Neural progenitor cell (in vitro differentiated cells): ENCODE data around the gene DPH1. TPM values are rescaled to one million over a fixed set of nuclear protein-coding genes. Genes with fewer than 3 reads are reported as not detected.

Source experiments
- DNase-seq: peaks from one replicate; pipeline ENCODE4 v3.0.0-alpha.2; 2016; ENCODE audit warnings: low spot score
- H2AFZ ChIP-seq: fragments of 200-600 bp; sonication (generic); replicated peaks from 2 replicates; pipeline ENCODE4 v1.6.1; 2016; ENCODE audit warnings: antibody characterized with exemption
- H3F3A ChIP-seq: fragments of 200-600 bp; sonication (generic); 2 replicates; pipeline ENCODE4 v1.6.1; 2016; ENCODE audit warnings: antibody characterized with exemption, low read depth
- H3K27ac ChIP-seq: fragments of 200-600 bp; sonication (generic); 2 replicates; pipeline ENCODE4 v1.5.1; 2016; ENCODE audit warnings: mild to moderate bottlenecking
- H3K27me3 ChIP-seq: fragments of 200-600 bp; sonication (generic); 2 replicates; pipeline ENCODE4 v1.6.1; 2016; ENCODE audit warnings: mild to moderate bottlenecking, moderate library complexity
- H3K36me3 ChIP-seq: fragments of 200-600 bp; sonication (generic); 2 replicates; pipeline ENCODE4 v1.5.1; 2016
- H3K4me1 ChIP-seq: fragments of 200-600 bp; sonication (generic); 2 replicates; pipeline ENCODE4 v1.6.1; 2016; ENCODE audit warnings: mixed run types
- H3K4me2 ChIP-seq: fragments of 200-600 bp; sonication (generic); 2 replicates; pipeline ENCODE4 v1.6.1; 2016
- H3K4me3 ChIP-seq: fragments of 200-600 bp; sonication (generic); 2 replicates; pipeline ENCODE4 v1.5.1; 2016
- H3K79me2 ChIP-seq: fragments of 200-600 bp; sonication (generic); 2 replicates; pipeline ENCODE4 v1.6.1; 2016; ENCODE audit warnings: low read depth
- H3K9ac ChIP-seq: fragments of 200-600 bp; sonication (generic); 2 replicates; pipeline ENCODE4 v1.6.1; 2016
- H3K9me3 ChIP-seq: fragments of 200-600 bp; sonication (generic); 2 replicates; pipeline ENCODE4 v1.5.1; 2016; ENCODE audit warnings: low read depth
- H4K20me1 ChIP-seq: fragments of 200-600 bp; sonication (generic); 2 replicates; pipeline ENCODE4 v1.6.1; 2016; ENCODE audit warnings: low read depth
- H3K27ac Mint-ChIP-seq: 3 replicates; pipeline ENCODE4 v1.8.0; 2021; ENCODE audit warnings: mixed read lengths
- H3K27me3 Mint-ChIP-seq: 2 replicates; pipeline ENCODE4 v1.8.0; 2022; ENCODE audit warnings: low read depth, mild to moderate bottlenecking, inconsistent platforms, moderate library complexity, mixed read lengths; ENCODE audit not compliant: insufficient read depth
- H3K36me3 Mint-ChIP-seq: 3 replicates; pipeline ENCODE4 v1.8.0; 2021; ENCODE audit warnings: mixed read lengths
- H3K4me1 Mint-ChIP-seq: 3 replicates; pipeline ENCODE4 v1.8.0; 2021; ENCODE audit warnings: mixed read lengths
- H3K4me3 Mint-ChIP-seq: 3 replicates; pipeline ENCODE4 v1.8.0; 2021; ENCODE audit warnings: mild to moderate bottlenecking, moderate library complexity, mixed read lengths
- H3K9me3 Mint-ChIP-seq: 3 replicates; pipeline ENCODE4 v1.8.0; 2020; ENCODE audit warnings: mixed read lengths
- EZH2 ChIP-seq: fragments of 200-600 bp; sonication (generic); IDR thresholded peaks from 2 replicates; pipeline ENCODE4 v1.6.1; 2017; ENCODE audit warnings: antibody characterized with exemption, mild to moderate bottlenecking, moderate library complexity
- EZH2phosphoT487 ChIP-seq: fragments of 200-600 bp; sonication (generic); IDR thresholded peaks from 2 replicates; pipeline ENCODE4 v1.6.1; 2017; ENCODE audit warnings: antibody characterized with exemption
- total RNA-seq: library from RNA; depleted of rRNA; stranded (reverse); fragments of >200 nt; gene quantifications from 2 replicates; pipeline ENCODE4 v1.2.3, GENCODE V29; 2015; ENCODE audit warnings: low replicate concordance
- TF ChIP-seq, protein P1 (sequence below): fragments of 200-600 bp; sonication (generic); IDR thresholded peaks from 2 replicates; pipeline ENCODE4 v1.5.1; 2017; ENCODE audit warnings: antibody characterized with exemption, mild to moderate bottlenecking

DPH1 gene
- total RNA-seq, 1 donor from 2014 or later: 21.1 TPM

DNA sequence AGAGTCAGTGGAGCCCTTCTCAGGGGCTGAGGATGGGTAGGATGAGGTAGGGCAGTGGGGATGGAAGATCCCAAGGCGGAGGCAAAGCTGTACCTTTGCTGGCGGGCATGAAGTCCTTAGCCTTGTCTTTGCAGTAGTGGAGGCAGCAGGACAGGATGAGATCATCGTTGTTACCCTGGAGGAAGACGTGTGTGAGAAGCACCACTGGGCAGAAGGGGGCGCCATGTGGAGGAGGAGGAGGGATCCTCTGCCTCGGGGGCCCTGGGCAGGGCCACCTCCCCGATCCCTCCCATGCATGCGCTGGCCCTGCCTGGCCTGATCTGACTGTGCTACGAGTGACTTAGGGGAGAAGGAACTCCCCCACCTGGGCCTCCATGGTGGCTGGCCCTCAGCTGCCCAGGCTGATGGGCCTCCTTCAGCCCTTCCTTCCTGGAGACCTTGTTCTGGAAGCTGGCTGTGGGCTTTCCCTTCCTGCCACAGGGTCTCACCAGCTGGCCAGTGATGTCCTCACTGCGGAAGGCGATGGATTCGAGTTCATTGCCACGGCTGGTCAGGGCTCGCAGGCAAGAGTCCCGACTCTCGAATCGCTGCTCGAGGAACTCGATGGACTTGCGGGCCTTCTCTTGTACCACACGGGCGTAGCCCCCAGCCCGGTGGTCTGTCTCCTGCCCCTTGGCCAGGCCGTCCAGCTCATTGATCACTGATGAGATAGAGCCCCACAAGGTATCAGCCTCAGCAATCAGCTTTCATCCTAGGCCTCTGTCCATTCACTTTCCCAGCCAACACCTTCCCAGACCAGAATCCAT lies 35.2 kb downstream of the DPH1 start:
- H3K4me3 Mint-ChIP-seq: no peak overlapping the region
- H3K36me3 ChIP-seq: no peaks in the 10 kb centered on the region
- peaks cover 36% of the 10 kb centered on the region for H4K20me1 ChIP-seq
- peaks cover 24% of the 10 kb centered on the region for H3K27me3 ChIP-seq
- TF ChIP-seq, protein P1, sequence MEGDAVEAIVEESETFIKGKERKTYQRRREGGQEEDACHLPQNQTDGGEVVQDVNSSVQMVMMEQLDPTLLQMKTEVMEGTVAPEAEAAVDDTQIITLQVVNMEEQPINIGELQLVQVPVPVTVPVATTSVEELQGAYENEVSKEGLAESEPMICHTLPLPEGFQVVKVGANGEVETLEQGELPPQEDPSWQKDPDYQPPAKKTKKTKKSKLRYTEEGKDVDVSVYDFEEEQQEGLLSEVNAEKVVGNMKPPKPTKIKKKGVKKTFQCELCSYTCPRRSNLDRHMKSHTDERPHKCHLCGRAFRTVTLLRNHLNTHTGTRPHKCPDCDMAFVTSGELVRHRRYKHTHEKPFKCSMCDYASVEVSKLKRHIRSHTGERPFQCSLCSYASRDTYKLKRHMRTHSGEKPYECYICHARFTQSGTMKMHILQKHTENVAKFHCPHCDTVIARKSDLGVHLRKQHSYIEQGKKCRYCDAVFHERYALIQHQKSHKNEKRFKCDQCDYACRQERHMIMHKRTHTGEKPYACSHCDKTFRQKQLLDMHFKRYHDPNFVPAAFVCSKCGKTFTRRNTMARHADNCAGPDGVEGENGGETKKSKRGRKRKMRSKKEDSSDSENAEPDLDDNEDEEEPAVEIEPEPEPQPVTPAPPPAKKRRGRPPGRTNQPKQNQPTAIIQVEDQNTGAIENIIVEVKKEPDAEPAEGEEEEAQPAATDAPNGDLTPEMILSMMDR: peak; percentile 59
- TF ChIP-seq EZH2phosphoT487: no peak
- peak; percentile 74 for DNase-seq
- H2AFZ ChIP-seq: no peak overlapping the region
- H3K27ac Mint-ChIP-seq: no peak overlapping the region
- peaks cover 11% of the 10 kb centered on the region for H3K27me3 Mint-ChIP-seq
- H3K4me1 ChIP-seq: no peaks in the 10 kb centered on the region
- no peak overlapping the region for H3K27ac ChIP-seq
- no peaks in the 10 kb centered on the region for H3K9me3 Mint-ChIP-seq
- H3K4me3 ChIP-seq: no peak overlapping the region
- peaks cover 39% of the 10 kb centered on the region for H3K36me3 Mint-ChIP-seq
- peaks cover 46% of the 10 kb centered on the region for H3K4me1 Mint-ChIP-seq
- H3K9ac ChIP-seq: no peak overlapping the region
- no peaks in the 10 kb centered on the region for H3K9me3 ChIP-seq
- no peak overlapping the region for H3K4me2 ChIP-seq
- no peaks in the 10 kb centered on the region for H3F3A ChIP-seq
- no peaks in the 10 kb centered on the region for H3K79me2 ChIP-seq

DNA sequence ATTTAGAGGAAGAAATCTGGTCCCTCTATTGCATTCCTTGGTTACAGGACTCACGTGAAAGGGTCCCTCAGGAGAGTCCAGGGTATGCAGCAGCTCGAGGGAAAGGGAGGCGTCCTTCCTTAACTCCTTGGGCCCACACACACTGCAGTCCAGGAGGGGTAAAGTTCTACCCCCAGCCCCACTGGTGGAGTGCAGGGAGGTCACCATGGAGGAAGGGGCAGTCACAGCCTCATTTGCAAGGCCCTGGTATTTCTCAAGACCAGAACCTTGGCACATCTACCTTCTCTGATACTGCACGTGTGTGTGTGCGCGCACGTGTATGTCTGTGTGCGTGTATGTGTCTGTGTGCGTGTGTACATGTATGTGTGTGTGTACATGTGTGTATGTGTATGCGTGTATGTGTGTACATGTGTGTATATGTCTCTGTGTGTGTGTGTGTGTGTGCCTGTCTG lies 36.0 kb downstream of the DPH1 start:
- TF ChIP-seq, protein P1: no peak
- TF ChIP-seq EZH2phosphoT487 (no peak), EZH2 (no peak)
- Histone ChIP-seq H3K79me2 (no peaks in the 10 kb centered on the region), H2AFZ (no peak overlapping the region), H3K4me1 (no peaks in the 10 kb centered on the region), H3F3A (no peaks in the 10 kb centered on the region), H3K9ac (no peak overlapping the region), H3K36me3 (no peaks in the 10 kb centered on the region), H3K27ac (no peak overlapping the region), H3K27me3 (peaks cover 17% of the 10 kb centered on the region), H3K9me3 (no peaks in the 10 kb centered on the region), H3K4me3 (no peak overlapping the region), H4K20me1 (peaks cover 33% of the 10 kb centered on the region), H3K4me2 (no peak overlapping the region)
- Mint-ChIP-seq H3K27ac (peak overlapping the region; percentile 4), H3K4me1 (peaks cover 44% of the 10 kb centered on the region), H3K27me3 (peaks cover 8% of the 10 kb centered on the region), H3K36me3 (peaks cover 34% of the 10 kb centered on the region), H3K4me3 (no peak overlapping the region), H3K9me3 (no peaks in the 10 kb centered on the region)
- DNase-seq: no peak

DNA sequence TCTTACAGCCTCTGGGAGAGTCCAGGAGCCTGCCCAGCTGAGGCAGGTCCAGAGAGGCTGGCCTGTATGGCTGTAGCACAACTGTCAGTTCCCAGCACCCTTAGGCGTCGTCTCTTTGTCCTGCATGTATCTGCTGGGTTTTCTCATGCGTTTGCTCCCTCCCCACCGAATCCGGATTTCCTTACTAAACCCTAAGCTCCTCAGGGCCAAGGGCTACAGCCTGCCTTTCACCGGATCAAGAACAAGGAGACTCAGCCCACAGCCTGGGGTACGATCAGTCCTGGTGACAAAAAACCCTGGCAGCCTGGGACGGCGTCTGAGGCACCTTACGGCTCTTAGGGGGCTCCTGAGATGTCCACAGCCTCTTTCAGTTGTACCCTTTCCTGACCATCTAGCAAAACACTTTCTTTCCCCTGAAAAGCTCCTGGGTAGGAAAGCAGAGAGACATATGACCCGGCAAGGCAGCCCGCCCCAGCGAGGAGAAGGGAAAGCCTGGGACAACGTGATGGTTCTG lies 37.2 kb downstream of the DPH1 start:
- Histone ChIP-seq H2AFZ (no peak overlapping the region), H3K27me3 (peaks cover 5% of the 10 kb centered on the region), H3K79me2 (no peaks in the 10 kb centered on the region), H3K27ac (no peak overlapping the region), H4K20me1 (peaks cover 25% of the 10 kb centered on the region), H3F3A (no peaks in the 10 kb centered on the region), H3K9ac (no peak overlapping the region), H3K9me3 (no peaks in the 10 kb centered on the region), H3K4me3 (no peak overlapping the region), H3K4me1 (no peaks in the 10 kb centered on the region), H3K36me3 (no peaks in the 10 kb centered on the region), H3K4me2 (no peak overlapping the region)
- no peak for DNase-seq
- Mint-ChIP-seq H3K27me3 (peaks cover 8% of the 10 kb centered on the region), H3K4me1 (peaks cover 44% of the 10 kb centered on the region), H3K27ac (no peak overlapping the region), H3K4me3 (no peak overlapping the region), H3K36me3 (peaks cover 34% of the 10 kb centered on the region), H3K9me3 (no peaks in the 10 kb centered on the region)
- TF ChIP-seq, protein P1: no peak
- no peak for TF ChIP-seq EZH2phosphoT487
- TF ChIP-seq EZH2: no peak
